Ectodermal cell (in vitro differentiated cells): ENCODE results near the gene LBH.

Experiments
- H3K27ac ChIP-seq: 2 replicates; pipeline ENCODE4 v1.7.0; 2013; ENCODE audit warnings: mild to moderate bottlenecking, low read depth, low read length; ENCODE audit not compliant: insufficient read depth, poor library complexity, severe bottlenecking
- H3K27me3 ChIP-seq: 2 replicates; pipeline ENCODE4 v1.7.0; 2013; ENCODE audit warnings: mild to moderate bottlenecking, low read length; ENCODE audit not compliant: insufficient read depth, control insufficient read depth, poor library complexity, severe bottlenecking
- H3K36me3 ChIP-seq: one replicate; pipeline ENCODE4 v1.7.0; 2013; ENCODE audit warnings: low read length; ENCODE audit not compliant: control insufficient read depth, insufficient read depth
- H3K4me1 ChIP-seq: one replicate; pipeline ENCODE4 v1.7.0; 2013; ENCODE audit warnings: low read length; ENCODE audit not compliant: control insufficient read depth, insufficient read depth
- H3K4me3 ChIP-seq: 2 replicates; pipeline ENCODE4 v1.7.0; 2013; ENCODE audit warnings: low read depth, low read length, control low read depth; ENCODE audit not compliant: insufficient read depth
- H3K9me3 ChIP-seq: 2 replicates; pipeline ENCODE4 v1.7.0; 2013; ENCODE audit warnings: mild to moderate bottlenecking, low read length, moderate library complexity; ENCODE audit not compliant: control insufficient read depth
- WGBS, 2 experiments: methylation state at CpG; one replicate each; pipeline ENCODE4 v1.1.7; 2013; ENCODE audit warnings: missing lambda C conversion rate in 2 of 2; 5-methylcytosine and 5-hydroxymethylcytosine counted together

The LBH gene

DNA sequence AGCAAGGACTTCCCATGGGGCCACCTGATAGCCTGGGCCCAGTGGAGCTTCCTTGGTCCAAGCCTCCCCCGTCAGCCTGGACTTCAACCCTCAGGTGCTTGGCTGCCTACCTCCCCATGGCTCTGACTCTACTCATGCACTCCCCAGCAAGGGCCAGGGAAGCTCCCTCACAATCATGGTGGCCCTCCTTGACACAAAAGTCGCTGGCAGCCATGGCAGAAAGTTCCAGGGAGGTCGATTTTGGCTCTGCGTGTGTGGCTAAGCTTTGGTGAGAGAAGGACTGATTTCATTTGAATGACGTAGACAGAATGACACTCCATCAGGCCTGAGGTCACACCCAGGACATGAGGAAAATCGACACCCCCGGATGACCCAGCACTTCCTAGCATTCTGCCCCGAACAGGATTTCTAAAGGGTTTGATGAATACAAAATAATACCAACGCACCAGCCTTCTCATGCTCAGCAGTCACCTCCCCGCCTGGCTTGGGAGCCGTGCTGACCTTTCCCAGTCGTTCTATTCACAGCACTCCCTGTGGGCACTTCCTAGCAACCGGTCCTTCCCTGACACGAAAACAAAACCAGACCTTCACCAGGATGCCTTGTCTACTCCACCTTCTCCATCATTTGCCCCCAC lies 52.7 kb downstream of the LBH start:
- H3K4me1 ChIP-seq = no peaks in the 10 kb centered on the region
- H3K27me3 ChIP-seq = no peaks in the 10 kb centered on the region
- no peak overlapping the region for H3K4me3 ChIP-seq
- no peaks in the 10 kb centered on the region for H3K36me3 ChIP-seq
- WGBS, 2 experiments = 67 to 72% methylated on average over 14 of the region's 14 CpGs
- H3K27ac ChIP-seq = no peak overlapping the region
- no peaks in the 10 kb centered on the region for H3K9me3 ChIP-seq

DNA sequence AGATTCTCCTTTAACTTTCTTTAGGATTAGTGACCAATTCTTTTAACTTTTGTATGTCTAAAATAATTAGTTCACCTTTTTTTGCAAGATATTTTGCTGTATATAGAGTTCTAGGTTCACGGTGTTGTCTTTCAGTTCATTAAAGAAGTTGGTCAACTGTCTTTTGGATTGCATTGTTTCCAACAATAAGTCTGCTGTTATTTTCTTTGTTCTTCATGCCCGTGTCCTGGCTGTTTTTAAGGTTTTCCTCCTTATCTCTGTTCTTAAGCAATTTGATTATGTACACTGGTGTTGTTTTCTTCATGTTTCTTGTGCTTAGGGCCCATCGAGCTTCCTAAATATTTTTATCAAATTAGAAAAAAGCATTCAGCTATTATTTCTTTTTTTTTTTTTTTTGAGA lies 54.4 kb downstream of the LBH start:
- Histone ChIP-seq H3K36me3 (no peaks in the 10 kb centered on the region), H3K4me3 (no peak overlapping the region), H3K27me3 (no peaks in the 10 kb centered on the region), H3K27ac (no peak overlapping the region), H3K4me1 (no peaks in the 10 kb centered on the region), H3K9me3 (no peaks in the 10 kb centered on the region)
- WGBS, 2 experiments = 88 to 100% methylated on average over 2 to 3 of the region's 3 CpGs

DNA sequence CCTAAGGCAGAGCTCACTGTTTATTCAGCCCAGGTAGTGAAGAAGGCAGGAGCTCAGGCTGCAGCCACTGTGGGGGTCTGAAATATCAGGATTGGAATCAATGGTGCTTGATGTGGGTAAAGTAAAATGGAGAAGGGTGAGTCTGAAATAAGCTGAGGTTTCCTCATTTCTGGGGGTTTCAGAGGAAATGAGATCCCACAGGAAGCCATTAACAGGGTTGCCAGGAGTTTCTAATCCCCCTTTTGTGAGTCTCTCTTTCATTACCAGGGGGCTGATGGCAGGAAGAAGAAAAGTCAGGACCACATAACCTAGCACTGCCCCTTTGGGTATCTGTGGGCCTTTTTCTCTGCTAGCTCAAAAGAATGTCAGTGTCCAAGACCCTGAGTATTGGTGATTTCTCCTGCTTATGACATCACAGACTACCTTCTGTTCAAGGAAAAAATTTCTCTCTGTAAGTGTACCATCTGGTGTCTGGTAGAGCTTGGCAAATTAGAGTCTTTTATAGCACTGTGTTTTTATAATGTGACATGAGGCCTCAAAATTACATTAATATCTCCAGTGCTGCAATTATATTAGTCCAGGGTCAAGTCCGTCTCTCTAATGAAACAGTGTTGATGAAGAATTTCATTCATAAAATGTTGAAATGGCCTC lies 56.0 kb downstream of the LBH start:
- Histone ChIP-seq H3K27me3 (no peaks in the 10 kb centered on the region), H3K27ac (no peak overlapping the region), H3K4me1 (no peaks in the 10 kb centered on the region), H3K36me3 (no peaks in the 10 kb centered on the region), H3K4me3 (no peak overlapping the region), H3K9me3 (no peaks in the 10 kb centered on the region)
- 75 to 100% methylated on average over 1 of the region's 1 CpG for WGBS, 2 experiments

DNA sequence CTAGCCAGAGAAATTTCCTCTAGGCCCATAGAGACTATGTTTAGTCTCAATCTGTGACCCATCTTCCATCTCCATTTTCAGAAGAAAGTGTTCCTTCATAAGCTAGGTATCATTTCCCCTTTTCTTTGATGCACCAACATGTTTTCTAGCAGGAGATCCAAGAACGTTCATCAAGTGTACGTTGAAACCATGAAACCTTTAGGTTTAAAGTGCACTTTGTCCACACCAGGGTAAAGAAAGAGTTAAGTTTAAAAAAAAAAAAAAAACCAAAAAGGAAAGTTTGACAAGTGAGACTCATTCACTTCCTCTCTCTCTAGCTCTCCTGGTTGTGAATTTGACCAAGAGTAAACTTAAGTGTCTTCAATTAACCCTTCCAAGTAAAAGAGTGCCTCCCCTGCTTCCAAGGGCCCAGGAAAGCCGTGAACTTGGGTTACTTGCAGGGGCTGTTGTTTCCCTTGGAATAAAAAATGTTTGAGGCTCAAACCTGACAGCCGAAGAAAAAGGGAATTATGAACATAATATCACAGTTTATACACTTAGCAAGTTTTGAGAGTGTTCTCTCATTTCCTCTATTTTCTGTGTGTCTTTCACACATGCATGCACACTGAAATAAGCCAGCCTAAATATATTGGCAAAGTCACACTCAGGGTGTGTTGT lies 56.7 kb downstream of the LBH start:
- no peaks in the 10 kb centered on the region for H3K4me1 ChIP-seq
- no peak overlapping the region for H3K4me3 ChIP-seq
- H3K27ac ChIP-seq = no peak overlapping the region
- no peaks in the 10 kb centered on the region for H3K27me3 ChIP-seq
- H3K9me3 ChIP-seq = no peaks in the 10 kb centered on the region
- H3K36me3 ChIP-seq = no peaks in the 10 kb centered on the region
- 85 to 93% methylated on average over 4 of the region's 4 CpGs for WGBS, 2 experiments

DNA sequence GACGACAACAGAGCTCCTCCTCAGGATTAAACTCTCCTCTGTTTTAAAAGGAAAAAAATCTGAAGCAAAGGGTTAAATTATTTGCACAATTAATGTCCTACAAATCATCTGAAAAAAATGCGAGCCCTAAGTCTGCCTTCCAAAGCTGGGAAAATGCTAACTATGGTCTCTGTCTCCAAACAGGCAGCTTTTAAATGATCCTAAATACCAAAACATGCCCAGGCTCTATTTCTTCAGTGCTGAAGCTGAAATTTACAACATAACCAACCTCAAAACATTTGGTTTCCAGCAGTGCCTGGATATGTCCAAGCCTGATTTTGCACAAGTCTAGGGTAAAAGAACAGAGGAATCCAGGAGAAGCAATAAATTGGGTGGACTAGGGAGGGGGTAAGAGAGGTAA lies 57.2 kb downstream of the LBH start:
- H3K9me3 ChIP-seq = no peaks in the 10 kb centered on the region
- no peaks in the 10 kb centered on the region for H3K27me3 ChIP-seq
- H3K4me3 ChIP-seq = no peak overlapping the region
- H3K27ac ChIP-seq = no peak overlapping the region
- H3K4me1 ChIP-seq = no peaks in the 10 kb centered on the region
- H3K36me3 ChIP-seq = no peaks in the 10 kb centered on the region
- 52 to 76% methylated on average over 1 to 2 of the region's 2 CpGs for WGBS, 2 experiments

DNA sequence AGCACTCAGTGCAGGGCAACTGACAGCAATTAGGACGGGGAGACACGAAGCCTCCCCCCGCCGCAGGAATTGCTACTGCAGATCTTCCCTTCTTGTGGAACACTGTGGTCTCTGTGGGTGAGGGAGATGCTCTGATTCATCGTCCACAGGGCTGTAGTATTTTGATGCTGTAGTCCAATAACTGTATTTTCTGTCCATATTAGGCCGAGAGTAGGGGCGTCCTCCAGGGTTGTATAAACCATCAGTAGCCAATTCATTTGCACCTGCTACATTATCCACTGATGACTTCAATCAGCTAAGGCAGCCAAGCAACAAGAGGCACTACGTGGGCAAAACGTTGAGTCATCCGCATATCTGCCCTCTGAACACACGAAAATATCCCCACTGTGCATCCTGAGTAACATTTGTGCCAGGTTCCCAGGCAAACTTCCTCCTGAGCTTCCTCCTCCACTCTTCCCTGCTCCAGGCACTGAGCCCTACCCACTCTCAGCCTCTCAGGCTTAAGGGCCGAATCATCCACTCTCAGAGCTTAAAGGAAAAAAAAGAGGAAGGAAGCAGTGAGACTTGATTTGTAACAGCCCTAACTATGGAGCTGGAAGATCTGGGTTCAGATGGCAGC lies 62.1 kb downstream of the LBH start:
- 88% methylated on average over 12 of the region's 12 CpGs for WGBS, 2 experiments
- no peaks in the 10 kb centered on the region for H3K4me1 ChIP-seq
- H3K27ac ChIP-seq = no peak overlapping the region
- no peaks in the 10 kb centered on the region for H3K9me3 ChIP-seq
- H3K36me3 ChIP-seq = no peaks in the 10 kb centered on the region
- H3K27me3 ChIP-seq = no peaks in the 10 kb centered on the region
- H3K4me3 ChIP-seq = no peak overlapping the region

DNA sequence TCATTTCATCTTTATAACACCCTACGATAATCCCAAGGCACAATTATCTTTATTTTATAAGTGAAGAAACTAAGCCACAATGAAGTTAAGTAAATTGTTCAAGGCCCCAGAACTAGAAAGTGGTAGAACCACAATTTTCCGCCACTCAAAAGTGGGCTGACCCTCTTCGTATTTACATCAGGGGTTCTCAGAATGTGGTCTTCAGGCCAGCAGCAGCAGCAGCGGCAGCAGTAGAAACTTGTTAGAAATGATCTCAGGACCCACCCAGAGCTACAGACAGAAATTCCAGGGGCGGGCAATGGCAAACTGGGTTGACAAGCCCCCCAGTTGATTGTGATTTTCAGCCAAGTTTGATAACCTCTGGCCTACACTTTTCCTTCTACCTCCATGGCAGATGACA lies 62.8 kb downstream of the LBH start:
- no peaks in the 10 kb centered on the region for H3K4me1 ChIP-seq
- H3K9me3 ChIP-seq = no peaks in the 10 kb centered on the region
- no peak overlapping the region for H3K27ac ChIP-seq
- no peaks in the 10 kb centered on the region for H3K36me3 ChIP-seq
- no peak overlapping the region for H3K4me3 ChIP-seq
- 91 to 93% methylated on average over 4 of the region's 5 CpGs for WGBS, 2 experiments
- no peaks in the 10 kb centered on the region for H3K27me3 ChIP-seq

DNA sequence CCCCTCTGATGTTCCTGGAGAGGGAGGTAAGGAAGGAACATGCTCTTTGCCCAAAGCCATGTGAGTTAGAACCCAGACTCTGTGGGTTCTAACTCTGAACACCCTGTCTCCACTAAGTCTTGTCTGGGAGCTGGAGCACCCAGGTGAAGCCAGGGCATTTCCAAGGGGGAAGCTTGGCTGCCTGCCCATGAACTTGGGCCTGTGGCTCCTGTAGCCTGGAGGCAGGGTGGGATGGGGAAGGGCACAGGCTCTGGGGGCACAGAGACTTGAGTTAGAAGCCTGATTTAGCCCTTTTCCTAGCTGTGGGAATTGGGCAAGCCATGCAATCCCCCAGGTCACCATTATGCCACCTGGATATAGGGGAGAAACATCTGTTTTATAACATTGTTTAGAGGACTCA lies 65.2 kb downstream of the LBH start:
- no peaks in the 10 kb centered on the region for H3K36me3 ChIP-seq

DNA sequence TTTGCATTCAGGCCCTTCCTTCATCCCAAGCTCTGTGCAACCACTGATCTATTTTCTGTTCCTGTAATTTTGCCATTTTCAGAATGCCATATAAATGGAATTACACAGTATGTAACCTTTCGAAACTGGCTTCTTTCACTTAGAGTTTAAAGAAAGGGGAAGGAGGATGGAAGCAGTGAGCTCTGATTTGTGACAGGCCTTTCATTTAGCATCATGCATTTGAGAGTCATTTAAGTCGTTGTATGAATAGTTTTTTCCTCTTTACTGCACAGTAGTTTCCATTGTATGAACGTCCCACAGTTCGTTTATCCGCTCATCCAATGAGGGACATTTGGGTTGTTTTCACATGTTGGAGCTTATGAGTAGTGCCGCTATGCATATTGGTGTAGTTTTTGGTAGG lies 67.0 kb downstream of the LBH start:
- no peaks in the 10 kb centered on the region for H3K9me3 ChIP-seq
- peaks cover 3% of the 10 kb centered on the region for H3K27me3 ChIP-seq
- H3K4me1 ChIP-seq = no peaks in the 10 kb centered on the region
- H3K27ac ChIP-seq = no peak overlapping the region
- H3K36me3 ChIP-seq = no peaks in the 10 kb centered on the region
- no peak overlapping the region for H3K4me3 ChIP-seq
- WGBS, 2 experiments = 91 to 99% methylated on average over 6 of the region's 6 CpGs

More for the DNA sequence above, 65.2 kb downstream of the LBH start:
- no peak overlapping the region for H3K27ac ChIP-seq
- H3K27me3 ChIP-seq = no peaks in the 10 kb centered on the region
- no peaks in the 10 kb centered on the region for H3K9me3 ChIP-seq
- H3K4me3 ChIP-seq = no peak overlapping the region
- no peaks in the 10 kb centered on the region for H3K4me1 ChIP-seq

DNA sequence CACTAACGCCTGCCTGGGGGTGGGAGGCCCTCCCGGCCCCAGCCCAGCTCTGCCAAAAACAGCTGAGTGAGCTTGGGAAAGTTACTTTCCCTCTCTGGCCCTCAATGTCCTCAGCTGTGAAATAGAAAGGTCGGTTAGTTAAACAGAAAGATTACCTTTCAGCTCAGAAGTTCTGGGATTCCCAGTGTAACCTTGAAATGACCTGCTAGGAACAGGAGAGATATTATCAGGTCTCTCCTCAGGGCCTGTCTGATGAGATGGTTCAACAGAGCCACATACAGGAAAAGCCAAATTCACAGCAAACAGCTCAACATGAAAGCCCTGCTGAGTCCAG lies 68.8 kb downstream of the LBH start:
- Histone ChIP-seq H3K36me3 (no peaks in the 10 kb centered on the region), H3K27me3 (peaks cover 3% of the 10 kb centered on the region), H3K9me3 (no peaks in the 10 kb centered on the region), H3K4me3 (no peak overlapping the region), H3K4me1 (no peaks in the 10 kb centered on the region), H3K27ac (no peak overlapping the region)
- 66 to 71% methylated on average over 3 of the region's 3 CpGs for WGBS, 2 experiments
